ENCODE measurements around the gene TARBP2. TPM values are rescaled to one million over a fixed set of nuclear protein-coding genes. Genes with fewer than 3 reads are reported as not detected.
A peak's percentile ranks its signal among the peaks of the same experiment; 100 is the strongest.

TARBP2 gene
- total RNA-seq, 4 donors from 2014 or later: 25.5 to 42.0 (median 28.6) TPM

DNA sequence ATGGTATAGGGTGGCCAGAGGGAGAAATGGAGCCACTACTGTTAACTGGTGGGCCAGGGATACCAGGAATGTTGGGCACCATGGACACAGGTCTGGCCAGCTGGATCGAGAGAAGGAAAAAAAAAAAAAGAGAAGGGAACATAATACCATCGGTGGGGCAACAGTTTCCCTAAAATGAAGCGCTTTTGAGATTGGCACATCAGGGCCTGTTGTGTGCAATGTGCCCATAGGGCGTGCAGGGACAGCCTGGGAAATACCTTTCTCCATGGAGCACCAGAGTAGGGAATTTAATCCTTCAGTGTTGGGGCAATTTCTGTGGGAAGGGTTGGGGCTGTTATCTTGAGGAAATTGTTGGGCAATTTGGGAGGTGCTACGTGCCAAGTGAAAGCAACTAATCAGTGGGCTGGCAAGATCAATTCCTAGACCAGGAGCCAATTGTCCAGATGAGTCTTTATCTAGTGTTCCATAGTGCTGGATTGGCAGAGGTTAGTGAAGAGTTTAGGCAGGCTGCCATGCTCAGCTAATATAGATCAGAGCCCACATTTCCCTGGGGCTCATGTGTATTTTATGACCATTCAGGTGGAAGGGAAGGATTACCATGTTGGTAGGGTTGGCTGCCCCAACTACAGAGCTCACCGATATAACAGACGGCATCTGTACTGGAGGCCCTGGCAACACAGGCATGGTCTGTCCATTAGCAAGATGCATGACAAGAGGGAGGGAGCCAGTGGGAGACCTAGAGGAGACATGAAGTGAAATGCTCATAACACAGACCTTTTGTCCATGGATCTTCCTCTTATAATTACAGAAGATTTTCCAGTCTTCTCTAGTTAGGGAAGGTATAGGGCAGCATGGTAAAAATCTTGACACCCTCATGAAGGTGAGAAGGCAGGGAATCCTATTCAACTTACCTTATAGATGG, 31.7 kb downstream of the TARBP2 start:
- peaks cover 4% of the 10 kb centered on the region for H3K4me1 ChIP-seq
- peak in 1 of 2 donors; percentile 35 for DNase-seq (ENCODE audit: low spot score in 2 of 2)
- no peak overlapping the region for H3K27ac ChIP-seq
- H3K27me3 ChIP-seq: no peaks in the 10 kb centered on the region
- no peaks in the 10 kb centered on the region for H3K9me3 ChIP-seq
- no peak for TF ChIP-seq POLR2AphosphoS5 (IDR thresholded peaks at IDR 0.05)
- TF ChIP-seq POLR2A (IDR thresholded peaks at IDR 0.05): no peak
- TF ChIP-seq EP300 (IDR thresholded peaks at IDR 0.05): no peak
- 89% methylated on average over 7 of the region's 7 CpGs for WGBS
- H3K4me3 ChIP-seq: no peak overlapping the region
- H3K36me3 ChIP-seq: peaks cover 99% of the 10 kb centered on the region

- Histone ChIP-seq H3K4me1 (peaks cover 10% of the 10 kb centered on the region), H3K36me3 (peaks cover 92% of the 10 kb centered on the region), H3K9me3 (no peaks in the 10 kb centered on the region), H3K4me3 (no peak overlapping the region), H3K27me3 (no peaks in the 10 kb centered on the region), H3K27ac (no peak overlapping the region)
- DNase-seq (ENCODE audit: low spot score in 2 of 2): peak in 1 of 2 donors; percentile 1
- TF ChIP-seq EP300 (IDR thresholded peaks at IDR 0.05) (no peak), POLR2A (IDR thresholded peaks at IDR 0.05) (no peak), POLR2AphosphoS5 (IDR thresholded peaks at IDR 0.05) (no peak)
- TF ChIP-seq, protein P1, sequence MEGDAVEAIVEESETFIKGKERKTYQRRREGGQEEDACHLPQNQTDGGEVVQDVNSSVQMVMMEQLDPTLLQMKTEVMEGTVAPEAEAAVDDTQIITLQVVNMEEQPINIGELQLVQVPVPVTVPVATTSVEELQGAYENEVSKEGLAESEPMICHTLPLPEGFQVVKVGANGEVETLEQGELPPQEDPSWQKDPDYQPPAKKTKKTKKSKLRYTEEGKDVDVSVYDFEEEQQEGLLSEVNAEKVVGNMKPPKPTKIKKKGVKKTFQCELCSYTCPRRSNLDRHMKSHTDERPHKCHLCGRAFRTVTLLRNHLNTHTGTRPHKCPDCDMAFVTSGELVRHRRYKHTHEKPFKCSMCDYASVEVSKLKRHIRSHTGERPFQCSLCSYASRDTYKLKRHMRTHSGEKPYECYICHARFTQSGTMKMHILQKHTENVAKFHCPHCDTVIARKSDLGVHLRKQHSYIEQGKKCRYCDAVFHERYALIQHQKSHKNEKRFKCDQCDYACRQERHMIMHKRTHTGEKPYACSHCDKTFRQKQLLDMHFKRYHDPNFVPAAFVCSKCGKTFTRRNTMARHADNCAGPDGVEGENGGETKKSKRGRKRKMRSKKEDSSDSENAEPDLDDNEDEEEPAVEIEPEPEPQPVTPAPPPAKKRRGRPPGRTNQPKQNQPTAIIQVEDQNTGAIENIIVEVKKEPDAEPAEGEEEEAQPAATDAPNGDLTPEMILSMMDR (IDR thresholded peaks at IDR 0.05): no peak
- WGBS: 78% methylated on average over 2 of the region's 2 CpGs
Observed at GRCh38 chr12:53533471-53533870, 32.4 kb downstream of the TARBP2 start.

DNA sequence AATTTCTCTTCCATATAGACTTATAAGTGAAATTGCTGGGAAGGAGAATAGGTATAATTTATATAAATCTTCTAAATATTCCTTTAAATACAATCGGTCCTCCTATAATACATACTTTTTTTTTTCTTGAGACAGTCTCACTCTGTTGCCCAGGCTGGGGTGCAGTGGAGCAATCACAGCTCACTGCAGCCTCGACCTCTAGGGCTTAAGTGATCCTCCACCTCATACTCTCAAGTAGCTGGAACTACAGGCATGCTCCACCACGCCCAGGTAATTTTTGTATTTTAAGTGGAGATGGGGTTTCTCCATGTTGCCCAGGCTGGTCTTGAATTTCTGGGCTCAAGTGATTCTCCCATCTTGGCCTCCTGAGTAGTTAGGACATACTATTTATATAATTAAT, 35.9 kb downstream of the TARBP2 start:
- peaks cover 22% of the 10 kb centered on the region for H3K4me1 ChIP-seq
- H3K36me3 ChIP-seq: peaks cover 85% of the 10 kb centered on the region
- no peaks in the 10 kb centered on the region for H3K9me3 ChIP-seq
- TF ChIP-seq EP300 (IDR thresholded peaks at IDR 0.05) (no peak), POLR2AphosphoS5 (IDR thresholded peaks at IDR 0.05) (no peak), POLR2A (IDR thresholded peaks at IDR 0.05) (no peak)
- TF ChIP-seq, protein P1 (IDR thresholded peaks at IDR 0.05): no peak
- no peak overlapping the region for H3K4me3 ChIP-seq
- no peak for DNase-seq (ENCODE audit: low spot score in 2 of 2)
- H3K27ac ChIP-seq: no peak overlapping the region
- H3K27me3 ChIP-seq: no peaks in the 10 kb centered on the region
- 91% methylated on average over 3 of the region's 3 CpGs for WGBS

GRCh38 chr12:53538209-53538689, 37.2 kb downstream of the TARBP2 start:
- TF ChIP-seq, protein P1 (IDR thresholded peaks at IDR 0.05): no peak
- TF ChIP-seq POLR2A (IDR thresholded peaks at IDR 0.05) (no peak), POLR2AphosphoS5 (IDR thresholded peaks at IDR 0.05) (peak in 1 of 3 donors; percentile 45)
- no peak for DNase-seq (ENCODE audit: low spot score in 2 of 2)
- Histone ChIP-seq H3K27me3 (no peaks in the 10 kb centered on the region), H3K4me1 (peaks cover 23% of the 10 kb centered on the region), H3K27ac (peak overlapping the region; percentile 79), H3K36me3 (peaks cover 84% of the 10 kb centered on the region), H3K9me3 (no peaks in the 10 kb centered on the region), H3K4me3 (no peak overlapping the region)
- 22% methylated on average over 1 of the region's 1 CpG for WGBS

GRCh38 chr12:53539526-53539925, 38.4 kb downstream of the TARBP2 start:
- H3K36me3 ChIP-seq: peaks cover 72% of the 10 kb centered on the region
- peak overlapping the region; percentile 79 for H3K27ac ChIP-seq
- H3K4me1 ChIP-seq: peaks cover 31% of the 10 kb centered on the region

More at GRCh38 chr12:53539526-53539925, 38.4 kb downstream of the TARBP2 start:
- Histone ChIP-seq H3K9me3 (no peaks in the 10 kb centered on the region), H3K4me3 (no peak overlapping the region), H3K27me3 (no peaks in the 10 kb centered on the region)
- 97% methylated on average over 3 of the region's 3 CpGs for WGBS
- DNase-seq (ENCODE audit: low spot score in 2 of 2): no peak
- no peak for TF ChIP-seq POLR2AphosphoS5 (IDR thresholded peaks at IDR 0.05)
- no peak for TF ChIP-seq EP300 (IDR thresholded peaks at IDR 0.05)
- no peak for TF ChIP-seq POLR2A (IDR thresholded peaks at IDR 0.05)
- TF ChIP-seq, protein P1 (IDR thresholded peaks at IDR 0.05): no peak
